ENCODE measurements around the gene EGFL6. TPM values are rescaled to one million over a fixed set of nuclear protein-coding genes. Genes with fewer than 3 reads are reported as not detected.
"Not testable (repeated sequence)": the region's sequence is repeated elsewhere in the genome, so short reads cannot be mapped to it uniquely, and the experiment has no call there.

Gene EGFL6
- total RNA-seq, 2 donors from 2014 or later, result not detected

DNA sequence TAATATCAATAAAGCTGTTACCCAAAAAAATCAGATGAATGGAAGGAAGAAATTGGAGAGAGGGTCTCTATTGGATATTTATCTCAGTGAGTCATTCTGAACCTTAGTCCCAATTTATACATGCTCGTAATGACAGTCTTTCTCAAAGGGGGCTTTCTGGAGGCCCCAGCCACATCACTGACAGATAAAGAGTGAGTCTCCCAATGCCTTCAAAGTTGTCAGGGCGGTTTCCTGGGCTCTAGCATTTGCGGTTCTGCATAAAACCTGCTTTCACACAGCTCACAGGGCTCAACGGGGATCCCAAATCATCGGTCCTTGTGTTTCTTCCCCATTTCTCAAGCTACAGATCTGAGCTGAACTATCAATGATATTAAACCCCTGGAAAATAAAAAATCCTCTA, 100.8 kb downstream of the EGFL6 start:
- H3K9ac ChIP-seq (ENCODE audit: extremely low read depth, low read length, poor library complexity, severe bottlenecking), result no peak overlapping the region
- H3K36me3 Mint-ChIP-seq (ENCODE audit: low read depth), result no peaks in the 10 kb centered on the region
- H3K4me3 Mint-ChIP-seq, result no peak overlapping the region
- H3K4me1 ChIP-seq (ENCODE audit: control insufficient read depth, insufficient read depth, low read length), result no peaks in the 10 kb centered on the region
- H3K27me3 ChIP-seq (ENCODE audit: control insufficient read depth, insufficient read depth, low read length, poor library complexity, severe bottlenecking), result no peaks in the 10 kb centered on the region
- H3K4me3 ChIP-seq (ENCODE audit: low read length), result no peak overlapping the region
- no peaks in the 10 kb centered on the region for H3K9me3 ChIP-seq (ENCODE audit: control insufficient read depth, low read length)
- H3K36me3 ChIP-seq (ENCODE audit: control insufficient read depth, insufficient read depth, low read length), result no peaks in the 10 kb centered on the region
- H3K27ac ChIP-seq (ENCODE audit: low read depth, low read length), result no peak overlapping the region
- TF ChIP-seq, protein P1, sequence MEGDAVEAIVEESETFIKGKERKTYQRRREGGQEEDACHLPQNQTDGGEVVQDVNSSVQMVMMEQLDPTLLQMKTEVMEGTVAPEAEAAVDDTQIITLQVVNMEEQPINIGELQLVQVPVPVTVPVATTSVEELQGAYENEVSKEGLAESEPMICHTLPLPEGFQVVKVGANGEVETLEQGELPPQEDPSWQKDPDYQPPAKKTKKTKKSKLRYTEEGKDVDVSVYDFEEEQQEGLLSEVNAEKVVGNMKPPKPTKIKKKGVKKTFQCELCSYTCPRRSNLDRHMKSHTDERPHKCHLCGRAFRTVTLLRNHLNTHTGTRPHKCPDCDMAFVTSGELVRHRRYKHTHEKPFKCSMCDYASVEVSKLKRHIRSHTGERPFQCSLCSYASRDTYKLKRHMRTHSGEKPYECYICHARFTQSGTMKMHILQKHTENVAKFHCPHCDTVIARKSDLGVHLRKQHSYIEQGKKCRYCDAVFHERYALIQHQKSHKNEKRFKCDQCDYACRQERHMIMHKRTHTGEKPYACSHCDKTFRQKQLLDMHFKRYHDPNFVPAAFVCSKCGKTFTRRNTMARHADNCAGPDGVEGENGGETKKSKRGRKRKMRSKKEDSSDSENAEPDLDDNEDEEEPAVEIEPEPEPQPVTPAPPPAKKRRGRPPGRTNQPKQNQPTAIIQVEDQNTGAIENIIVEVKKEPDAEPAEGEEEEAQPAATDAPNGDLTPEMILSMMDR (conservative IDR thresholded peaks at IDR 0.05), result no peak
- H3K27ac Mint-ChIP-seq, result no peak overlapping the region
- no peaks in the 10 kb centered on the region for H3K4me1 Mint-ChIP-seq
- H3K9me3 Mint-ChIP-seq, result peaks cover 64% of the 10 kb centered on the region
- no peak for DNase-seq
- H3K27me3 Mint-ChIP-seq (ENCODE audit: insufficient read depth), result no peaks in the 10 kb centered on the region
- 86 to 100% methylated on average over 1 to 5 of the region's 5 CpGs for WGBS, 2 experiments (ENCODE audit: insufficient coverage in 1 of 2, insufficient read length in 1 of 2)

DNA sequence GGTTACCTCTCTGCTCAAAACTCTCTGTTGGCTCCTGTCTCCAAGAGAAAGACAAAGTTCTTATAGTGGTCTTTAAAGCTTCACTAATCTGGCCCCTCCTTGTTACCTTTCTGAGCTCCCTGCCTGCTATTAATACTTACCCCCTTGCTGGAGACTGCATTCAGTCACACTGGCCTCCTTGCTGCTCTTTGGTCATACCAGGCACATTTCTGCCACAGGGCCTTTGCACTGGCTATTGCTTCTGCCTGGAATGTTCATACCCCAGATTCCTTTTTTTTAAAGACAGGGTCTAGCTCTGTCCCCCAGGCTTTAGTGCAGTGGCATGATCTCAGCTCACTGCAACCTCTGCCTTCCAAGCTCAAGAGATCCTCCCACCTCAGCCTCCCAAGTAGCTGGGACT, 103.6 kb downstream of the EGFL6 start:
- no peaks in the 10 kb centered on the region for H3K36me3 Mint-ChIP-seq (ENCODE audit: low read depth)
- H3K4me1 ChIP-seq (ENCODE audit: control insufficient read depth, insufficient read depth, low read length), result no peaks in the 10 kb centered on the region
- H3K27ac Mint-ChIP-seq, result no peak overlapping the region
- no peaks in the 10 kb centered on the region for H3K9me3 ChIP-seq (ENCODE audit: control insufficient read depth, low read length)
- DNase-seq, result no peak
- no peaks in the 10 kb centered on the region for H3K27me3 ChIP-seq (ENCODE audit: control insufficient read depth, insufficient read depth, low read length, poor library complexity, severe bottlenecking)
- H3K36me3 ChIP-seq (ENCODE audit: control insufficient read depth, insufficient read depth, low read length), result no peaks in the 10 kb centered on the region
- no peaks in the 10 kb centered on the region for H3K27me3 Mint-ChIP-seq (ENCODE audit: insufficient read depth)
- peaks cover 59% of the 10 kb centered on the region for H3K9me3 Mint-ChIP-seq
- TF ChIP-seq, protein P1 (conservative IDR thresholded peaks at IDR 0.05), result no peak
- H3K27ac ChIP-seq (ENCODE audit: low read depth, low read length), result no peak overlapping the region
- no peak overlapping the region for H3K9ac ChIP-seq (ENCODE audit: extremely low read depth, low read length, poor library complexity, severe bottlenecking)
- no peak overlapping the region for H3K4me3 Mint-ChIP-seq
- H3K4me3 ChIP-seq (ENCODE audit: low read length), result no peak overlapping the region
- no peaks in the 10 kb centered on the region for H3K4me1 Mint-ChIP-seq

DNA sequence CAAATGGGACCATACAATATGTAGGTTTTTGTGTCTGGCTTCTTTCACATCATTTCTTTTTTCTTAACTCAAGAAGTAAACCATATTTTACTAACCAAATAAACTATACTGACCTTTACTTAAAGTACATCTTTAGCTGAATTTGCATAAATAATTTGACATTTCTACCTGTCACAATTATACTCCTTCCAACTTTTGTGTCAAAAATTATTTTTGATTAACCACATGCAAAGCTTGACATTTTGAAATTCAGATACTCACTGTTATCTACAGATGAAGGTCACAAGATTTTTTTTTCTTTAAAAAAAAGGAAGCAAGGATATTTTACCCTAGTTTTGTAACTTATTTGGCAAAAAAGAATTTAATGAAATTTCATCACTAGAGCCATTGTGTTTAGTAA, 107.5 kb downstream of the EGFL6 start:
- Histone ChIP-seq H3K9me3 (ENCODE audit: control insufficient read depth, low read length) (no peaks in the 10 kb centered on the region), H3K36me3 (ENCODE audit: control insufficient read depth, insufficient read depth, low read length) (no peaks in the 10 kb centered on the region), H3K4me3 (ENCODE audit: low read length) (no peak overlapping the region), H3K27me3 (ENCODE audit: control insufficient read depth, insufficient read depth, low read length, poor library complexity, severe bottlenecking) (no peaks in the 10 kb centered on the region), H3K9ac (ENCODE audit: extremely low read depth, low read length, poor library complexity, severe bottlenecking) (no peak overlapping the region), H3K27ac (ENCODE audit: low read depth, low read length) (no peak overlapping the region), H3K4me1 (ENCODE audit: control insufficient read depth, insufficient read depth, low read length) (no peaks in the 10 kb centered on the region)
- H3K4me3 Mint-ChIP-seq, result no peak overlapping the region
- TF ChIP-seq, protein P1 (conservative IDR thresholded peaks at IDR 0.05), result no peak
- H3K27ac Mint-ChIP-seq, result no peak overlapping the region
- no peaks in the 10 kb centered on the region for H3K4me1 Mint-ChIP-seq
- no peak for DNase-seq
- H3K36me3 Mint-ChIP-seq (ENCODE audit: low read depth), result no peaks in the 10 kb centered on the region
- H3K27me3 Mint-ChIP-seq (ENCODE audit: insufficient read depth), result no peaks in the 10 kb centered on the region
- H3K9me3 Mint-ChIP-seq, result peaks cover 66% of the 10 kb centered on the region

DNA sequence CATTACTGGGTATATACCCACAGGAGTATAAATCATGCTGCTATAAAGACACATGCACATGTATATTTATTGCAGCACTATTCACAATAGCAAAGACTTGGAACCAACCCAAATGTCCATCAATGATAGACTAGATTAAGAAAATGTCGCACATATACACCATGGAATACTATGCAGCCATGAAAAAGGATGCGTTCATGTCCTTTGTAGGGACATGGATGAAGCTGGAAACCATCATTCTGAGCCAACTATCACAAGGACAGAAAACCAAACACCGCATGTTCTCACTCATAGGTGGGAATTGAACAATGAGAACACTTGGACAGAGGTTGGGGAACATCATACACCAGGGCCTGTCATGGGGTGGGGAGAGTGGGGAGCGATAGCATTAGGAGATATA, 110.3 kb downstream of the EGFL6 start:
- WGBS, 2 experiments (ENCODE audit: insufficient coverage in 1 of 2, insufficient read length in 1 of 2), result 93% methylated on average over 3 of the region's 4 CpGs; no CpG with 5 or more reads in 1 of the 2 experiments
- H3K36me3 ChIP-seq (ENCODE audit: control insufficient read depth, insufficient read depth, low read length); H3K27me3 Mint-ChIP-seq (ENCODE audit: insufficient read depth); H3K27ac ChIP-seq (ENCODE audit: low read depth, low read length); H3K9ac ChIP-seq (ENCODE audit: extremely low read depth, low read length, poor library complexity, severe bottlenecking); H3K36me3 Mint-ChIP-seq (ENCODE audit: low read depth); DNase-seq; H3K4me1 ChIP-seq (ENCODE audit: control insufficient read depth, insufficient read depth, low read length); H3K9me3 ChIP-seq (ENCODE audit: control insufficient read depth, low read length); H3K4me3 ChIP-seq (ENCODE audit: low read length); H3K27ac Mint-ChIP-seq; H3K4me3 Mint-ChIP-seq; H3K27me3 ChIP-seq (ENCODE audit: control insufficient read depth, insufficient read depth, low read length, poor library complexity, severe bottlenecking); H3K4me1 Mint-ChIP-seq: not testable (repeated sequence)
- peaks cover 55% of the 10 kb centered on the region for H3K9me3 Mint-ChIP-seq

Measured in endodermal cell (in vitro differentiated cells).